ENCODE measurements around the gene AMZ1. TPM values are rescaled to one million over a fixed set of nuclear protein-coding genes. Genes with fewer than 3 reads are reported as not detected.

The AMZ1 gene
- total RNA-seq, 4 donors from 2014 or later: 0.35 to 4.6 (median 4.4) TPM; not detected in 1

DNA sequence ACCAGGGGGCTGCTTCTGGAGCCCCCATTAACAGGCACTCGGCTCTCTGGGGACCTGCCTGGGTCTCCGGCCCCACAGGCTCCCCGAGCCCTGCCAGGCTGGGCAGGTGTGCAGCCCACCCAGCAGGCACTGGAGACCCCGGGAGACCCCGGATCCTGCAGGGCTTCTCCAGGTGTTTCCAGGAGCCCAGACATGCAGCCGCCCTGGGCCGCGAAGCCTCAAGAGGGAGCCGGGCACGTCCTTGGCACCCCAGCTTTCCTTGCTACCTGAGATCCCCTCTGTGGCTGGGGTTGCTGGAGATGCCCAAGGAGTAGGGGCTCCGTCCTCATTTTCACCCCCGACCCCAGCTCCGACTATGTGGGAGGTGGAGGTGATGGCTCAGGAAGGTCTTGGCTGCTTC, 7.7 kb upstream of the AMZ1 start:
- H3K27me3 ChIP-seq: no peaks in the 10 kb centered on the region
- H3K4me1 ChIP-seq: peaks cover 0 to 7% of the 10 kb centered on the region in 2 donors
- H3K4me3 ChIP-seq: no peak overlapping the region
- TF ChIP-seq POLR2A (IDR thresholded peaks at IDR 0.05): no peak
- TF ChIP-seq, protein P1, sequence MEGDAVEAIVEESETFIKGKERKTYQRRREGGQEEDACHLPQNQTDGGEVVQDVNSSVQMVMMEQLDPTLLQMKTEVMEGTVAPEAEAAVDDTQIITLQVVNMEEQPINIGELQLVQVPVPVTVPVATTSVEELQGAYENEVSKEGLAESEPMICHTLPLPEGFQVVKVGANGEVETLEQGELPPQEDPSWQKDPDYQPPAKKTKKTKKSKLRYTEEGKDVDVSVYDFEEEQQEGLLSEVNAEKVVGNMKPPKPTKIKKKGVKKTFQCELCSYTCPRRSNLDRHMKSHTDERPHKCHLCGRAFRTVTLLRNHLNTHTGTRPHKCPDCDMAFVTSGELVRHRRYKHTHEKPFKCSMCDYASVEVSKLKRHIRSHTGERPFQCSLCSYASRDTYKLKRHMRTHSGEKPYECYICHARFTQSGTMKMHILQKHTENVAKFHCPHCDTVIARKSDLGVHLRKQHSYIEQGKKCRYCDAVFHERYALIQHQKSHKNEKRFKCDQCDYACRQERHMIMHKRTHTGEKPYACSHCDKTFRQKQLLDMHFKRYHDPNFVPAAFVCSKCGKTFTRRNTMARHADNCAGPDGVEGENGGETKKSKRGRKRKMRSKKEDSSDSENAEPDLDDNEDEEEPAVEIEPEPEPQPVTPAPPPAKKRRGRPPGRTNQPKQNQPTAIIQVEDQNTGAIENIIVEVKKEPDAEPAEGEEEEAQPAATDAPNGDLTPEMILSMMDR (IDR thresholded peaks at IDR 0.05): no peak
- H3K36me3 ChIP-seq: no peaks in the 10 kb centered on the region
- no peak for DNase-seq
- no peaks in the 10 kb centered on the region for H3K9me3 ChIP-seq
- intact Hi-C loops (cut with DNase I; ENCODE audit: low total_unique reads): no loop called here
- H3K27ac ChIP-seq: no peak overlapping the region

DNA sequence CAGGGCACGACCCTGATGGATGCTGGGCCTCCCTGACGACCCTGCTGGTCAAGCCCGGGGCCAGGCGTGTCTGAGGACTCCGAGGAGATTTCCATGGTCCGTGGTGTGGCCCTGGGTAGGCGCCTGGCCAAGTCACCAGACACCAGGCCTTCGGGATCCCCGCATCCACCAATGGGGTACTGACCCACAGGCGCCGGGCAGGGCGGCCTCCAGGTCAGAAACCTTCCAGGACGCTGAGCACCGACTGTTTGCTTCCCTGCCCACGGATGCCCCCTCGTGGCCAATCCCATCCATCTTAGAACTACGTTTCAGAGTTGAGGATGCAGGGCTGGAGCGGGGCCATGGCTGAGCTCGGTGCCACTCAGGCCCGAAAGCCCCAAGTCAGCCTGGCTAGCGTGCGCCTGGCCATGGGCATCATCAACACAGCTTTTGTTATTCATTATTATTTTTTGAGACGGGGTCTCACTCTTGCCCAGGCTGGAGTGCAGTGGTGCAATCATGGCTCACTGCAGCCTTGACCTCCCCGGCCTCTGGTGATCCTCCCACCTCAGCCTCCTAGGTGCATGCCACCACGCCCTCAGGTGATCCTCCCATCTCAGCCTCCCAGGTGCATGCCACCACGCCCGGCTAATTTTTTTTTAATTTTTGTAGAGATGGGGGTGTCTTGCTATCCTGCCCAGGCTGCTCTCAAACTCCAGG, 7.1 kb upstream of the AMZ1 start:
- peaks cover 0 to 7% of the 10 kb centered on the region in 2 donors for H3K4me1 ChIP-seq
- peak; percentile 77 to 78 for DNase-seq
- TF ChIP-seq, protein P1 (IDR thresholded peaks at IDR 0.05): peak; percentile 58 to 77 (median 71)
- TF ChIP-seq POLR2A (IDR thresholded peaks at IDR 0.05): no peak
- no peak overlapping the region for H3K4me3 ChIP-seq
- no peak overlapping the region for H3K27ac ChIP-seq
- H3K36me3 ChIP-seq: no peaks in the 10 kb centered on the region
- no peaks in the 10 kb centered on the region for H3K27me3 ChIP-seq
- intact Hi-C loops (cut with DNase I; ENCODE audit: low total_unique reads): no loop called here
- H3K9me3 ChIP-seq: no peaks in the 10 kb centered on the region

DNA sequence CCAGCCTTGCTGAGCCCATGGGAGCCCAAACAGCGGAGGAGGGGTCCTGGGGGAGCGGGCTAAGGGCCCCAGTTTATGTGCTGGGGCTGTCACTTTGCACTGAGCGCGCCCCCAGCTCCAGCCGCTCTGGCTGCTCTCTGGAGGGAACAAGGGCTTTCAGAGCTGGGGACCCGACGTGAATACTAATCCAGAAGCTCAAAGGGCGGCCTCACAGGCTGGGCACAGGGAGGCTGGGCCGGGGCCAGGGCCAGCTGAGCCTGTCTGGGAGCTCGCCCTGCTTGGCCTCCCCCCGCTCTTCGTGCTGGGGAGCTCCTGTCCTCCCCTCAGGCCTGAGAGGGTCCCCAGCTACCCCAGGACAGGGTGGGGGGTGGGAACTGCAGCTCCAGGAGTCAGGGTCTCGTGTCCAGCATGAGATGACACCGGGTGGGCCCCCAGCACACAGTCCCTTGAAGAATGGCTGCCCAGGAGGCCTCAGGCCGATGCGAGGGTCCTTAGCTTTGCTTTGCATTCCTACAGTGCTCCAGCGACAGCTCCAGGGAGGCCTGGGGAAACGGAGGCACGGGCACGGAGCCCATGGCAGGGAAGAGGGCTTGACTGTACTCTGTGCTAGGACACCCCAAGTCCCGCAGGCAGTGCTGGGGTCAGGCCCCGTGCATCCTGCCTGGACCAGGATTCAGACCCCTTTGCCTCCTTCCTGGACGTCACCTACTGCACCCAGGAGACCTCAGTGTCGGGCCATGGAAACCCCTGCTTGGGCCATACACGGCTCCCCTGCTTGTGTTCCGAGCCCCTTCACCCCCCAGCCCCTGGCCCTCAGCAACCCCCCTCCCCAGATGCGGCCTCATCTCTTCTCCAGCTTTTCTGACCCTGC, 5.8 kb upstream of the AMZ1 start:
- Histone ChIP-seq H3K27ac (no peak overlapping the region), H3K9me3 (no peaks in the 10 kb centered on the region), H3K4me1 (peaks cover 0 to 7% of the 10 kb centered on the region in 2 donors), H3K4me3 (no peak overlapping the region), H3K36me3 (no peaks in the 10 kb centered on the region), H3K27me3 (no peaks in the 10 kb centered on the region)
- DNase-seq: no peak
- no peak for TF ChIP-seq POLR2A (IDR thresholded peaks at IDR 0.05)
- TF ChIP-seq, protein P1 (IDR thresholded peaks at IDR 0.05): no peak
- intact Hi-C loops (cut with DNase I; ENCODE audit: low total_unique reads): no loop called here

DNA sequence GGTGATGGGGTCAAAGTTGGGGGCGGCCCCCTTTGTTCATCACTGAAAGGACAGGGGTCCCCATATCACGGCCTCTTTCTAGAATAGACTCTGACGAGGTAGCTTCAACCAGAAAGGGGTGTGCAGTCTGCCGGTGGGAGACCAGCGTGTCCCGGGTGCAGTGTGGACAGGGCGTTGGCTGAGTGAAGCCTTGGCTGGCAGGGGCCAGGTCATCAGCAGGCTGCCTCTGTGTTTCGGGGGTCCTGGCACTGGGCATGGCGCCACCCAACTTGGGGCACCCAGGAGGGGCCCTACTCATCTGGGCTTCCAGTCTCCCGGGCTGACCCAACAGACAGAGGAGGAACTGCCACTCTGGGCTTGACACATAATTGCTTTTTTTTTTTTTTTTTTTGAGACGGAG, 3.5 kb upstream of the AMZ1 start:
- Histone ChIP-seq H3K4me3 (no peak overlapping the region), H3K4me1 (peaks cover 0 to 13% of the 10 kb centered on the region in 2 donors), H3K27me3 (no peaks in the 10 kb centered on the region), H3K27ac (no peak overlapping the region), H3K36me3 (no peaks in the 10 kb centered on the region), H3K9me3 (no peaks in the 10 kb centered on the region)
- DNase-seq: no peak
- TF ChIP-seq, protein P1 (IDR thresholded peaks at IDR 0.05): no peak
- no peak for TF ChIP-seq POLR2A (IDR thresholded peaks at IDR 0.05)
- intact Hi-C loops (cut with DNase I; ENCODE audit: low total_unique reads): no loop called here

DNA sequence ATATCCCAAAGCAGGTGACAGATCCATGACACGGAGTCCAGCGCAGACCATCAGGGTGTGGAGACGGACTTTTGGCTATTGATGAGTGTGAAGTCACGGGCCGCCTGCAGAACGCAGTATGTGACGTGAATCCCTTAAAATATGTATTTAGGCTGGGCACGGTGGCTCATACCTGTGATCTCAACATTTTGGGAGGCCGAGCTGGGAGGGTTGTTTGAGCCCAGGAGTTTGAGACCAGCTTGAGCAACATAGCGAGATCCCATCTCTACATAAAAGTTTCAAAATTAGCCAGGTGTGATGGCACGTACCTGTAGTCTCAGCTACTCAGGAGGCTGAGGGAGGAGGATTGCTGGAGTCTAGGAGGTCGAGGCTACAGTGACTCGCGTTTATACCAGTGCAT, 1.9 kb upstream of the AMZ1 start:
- H3K36me3 ChIP-seq: no peaks in the 10 kb centered on the region
- peaks cover 0 to 11% of the 10 kb centered on the region in 2 donors for H3K4me1 ChIP-seq
- no peak overlapping the region for H3K27ac ChIP-seq
- DNase-seq: no peak
- no peaks in the 10 kb centered on the region for H3K27me3 ChIP-seq
- no peak overlapping the region for H3K4me3 ChIP-seq
- intact Hi-C loops (cut with DNase I; ENCODE audit: low total_unique reads): no loop called here
- H3K9me3 ChIP-seq: no peaks in the 10 kb centered on the region
- TF ChIP-seq, protein P1 (IDR thresholded peaks at IDR 0.05): no peak
- TF ChIP-seq POLR2A (IDR thresholded peaks at IDR 0.05): no peak
